Measurements from ENCODE around the gene RBM39.

Gene RBM39

GRCh38 chr20:35654415-35654814 is 87.6 kb downstream of the RBM39 start:
- TF ChIP-seq CTCF (IDR thresholded peaks at IDR 0.05; ENCODE audit: insufficient read depth, low read length, poor library complexity, severe bottlenecking) = no peak
- Histone ChIP-seq H3K4me3 (replicated peaks; ENCODE audit: low read depth, low read length) (no peak overlapping the region), H3K27me3 (replicated peaks; ENCODE audit: control insufficient read depth, insufficient read depth, low read length) (no peaks in the 10 kb centered on the region), H3K36me3 (ENCODE audit: control insufficient read depth, insufficient read depth, low read length) (peaks cover 18% of the 10 kb centered on the region)
- DNase-seq (ENCODE audit: extremely low read depth, insufficient read length) = no peak

DNA sequence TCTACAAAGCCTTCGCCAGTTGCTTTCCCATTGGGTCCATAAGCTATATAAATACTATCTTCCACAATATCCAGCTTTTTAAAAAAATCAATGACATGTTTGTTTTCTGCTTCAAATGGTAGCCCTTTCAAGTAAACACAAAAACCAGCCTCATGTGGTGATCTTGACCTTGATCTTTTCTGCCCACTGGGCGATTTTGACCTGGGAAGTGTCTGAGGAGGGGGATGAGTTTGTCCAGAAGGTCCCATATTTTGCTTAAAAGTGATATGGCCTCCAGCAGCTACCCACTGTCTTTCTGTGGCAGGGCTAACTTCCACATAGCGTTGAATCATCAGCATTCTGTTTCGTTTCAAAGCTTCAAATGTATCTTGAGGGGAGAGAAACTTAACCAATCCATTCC is 88.2 kb downstream of the RBM39 start:
- Histone ChIP-seq H3K4me3 (replicated peaks; ENCODE audit: low read depth, low read length) (no peak overlapping the region), H3K27me3 (replicated peaks; ENCODE audit: control insufficient read depth, insufficient read depth, low read length) (no peaks in the 10 kb centered on the region), H3K36me3 (ENCODE audit: control insufficient read depth, insufficient read depth, low read length) (peaks cover 18% of the 10 kb centered on the region)
- no peak for DNase-seq (ENCODE audit: extremely low read depth, insufficient read length)
- no peak for TF ChIP-seq CTCF (IDR thresholded peaks at IDR 0.05; ENCODE audit: insufficient read depth, low read length, poor library complexity, severe bottlenecking)
